ENCODE measurements around the gene RGS9.
"Not testable (repeated sequence)": the region's sequence is repeated elsewhere in the genome, so short reads cannot be mapped to it uniquely, and the experiment has no call there.

RGS9 gene

GRCh38 chr17:65102788-65103187 is 34.4 kb upstream of the RGS9 start:
- FAIRE-seq (no peak), DNase-seq (ENCODE audit: insufficient read length, low spot score) (no peak)
- no peak for TF ChIP-seq POLR2A (IDR thresholded peaks at IDR 0.05; ENCODE audit: low read depth, low read length)

- DNase-seq (ENCODE audit: insufficient read length, low spot score): no peak
- FAIRE-seq: no peak
- TF ChIP-seq POLR2A (IDR thresholded peaks at IDR 0.05; ENCODE audit: low read depth, low read length): no peak
Observed at GRCh38 chr17:65103431-65103830, 33.7 kb upstream of the RGS9 start.

GRCh38 chr17:65103896-65104295 is 33.3 kb upstream of the RGS9 start:
- no peak for TF ChIP-seq POLR2A (IDR thresholded peaks at IDR 0.05; ENCODE audit: low read depth, low read length)
- FAIRE-seq (no peak), DNase-seq (ENCODE audit: insufficient read length, low spot score) (peak; percentile 83)

DNA sequence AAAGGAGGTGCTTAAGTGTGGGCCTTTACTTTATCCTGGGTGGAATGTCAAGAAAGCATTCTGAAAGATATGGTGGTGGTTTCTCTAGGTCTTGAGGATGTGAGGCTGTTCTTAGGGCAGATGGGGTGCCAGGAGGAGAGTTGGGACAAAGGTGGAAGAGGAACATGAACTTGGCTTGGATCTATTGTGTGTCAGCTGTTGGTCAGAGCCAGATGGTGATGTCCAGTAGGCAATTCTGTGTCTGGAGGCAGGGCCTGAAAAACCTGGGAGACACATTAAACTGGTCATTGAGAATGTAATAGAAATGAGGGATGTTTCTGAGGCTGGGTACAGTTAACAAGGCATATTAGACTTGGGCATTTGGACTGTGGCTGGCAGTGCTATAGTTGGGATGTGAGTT is 32.6 kb upstream of the RGS9 start:
- no peak for DNase-seq (ENCODE audit: insufficient read length, low spot score)
- FAIRE-seq: no peak
- TF ChIP-seq POLR2A (IDR thresholded peaks at IDR 0.05; ENCODE audit: low read depth, low read length): no peak

DNA sequence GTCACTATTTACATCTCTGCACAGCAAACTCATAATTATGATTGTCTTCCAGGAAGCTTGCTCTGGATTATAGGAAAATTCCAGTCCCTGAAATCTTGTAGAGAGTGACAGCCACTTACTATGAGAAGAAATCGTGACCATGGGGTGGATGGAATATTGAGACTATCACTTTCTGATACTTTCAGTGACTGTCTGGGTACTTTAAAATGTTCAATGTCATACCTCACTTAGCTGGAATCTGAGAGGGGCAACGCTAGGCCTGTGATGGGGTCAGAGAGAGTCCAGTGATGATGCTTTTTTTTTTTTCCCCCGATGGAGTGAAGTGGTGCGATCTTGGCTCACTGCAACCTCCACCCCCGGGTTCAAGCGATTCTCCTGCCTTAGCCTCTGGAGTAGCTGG is 32.2 kb upstream of the RGS9 start:
- no peak for TF ChIP-seq POLR2A (IDR thresholded peaks at IDR 0.05; ENCODE audit: low read depth, low read length)
- FAIRE-seq (no peak), DNase-seq (ENCODE audit: insufficient read length, low spot score) (no peak)

- DNase-seq (ENCODE audit: insufficient read length, low spot score): no peak
- no peak for TF ChIP-seq POLR2A (IDR thresholded peaks at IDR 0.05; ENCODE audit: low read depth, low read length)
- FAIRE-seq: no peak
Observed at GRCh38 chr17:65108152-65108551, 29.0 kb upstream of the RGS9 start.

GRCh38 chr17:65109543-65109942 is 27.6 kb upstream of the RGS9 start:
- DNase-seq (ENCODE audit: insufficient read length, low spot score) (no peak), FAIRE-seq (no peak)
- no peak for TF ChIP-seq POLR2A (IDR thresholded peaks at IDR 0.05; ENCODE audit: low read depth, low read length)

- FAIRE-seq (no peak), DNase-seq (ENCODE audit: insufficient read length, low spot score) (no peak)
- TF ChIP-seq POLR2A (IDR thresholded peaks at IDR 0.05; ENCODE audit: low read depth, low read length): no peak
Observed at GRCh38 chr17:65109990-65110680, 27.0 kb upstream of the RGS9 start.

- TF ChIP-seq POLR2A (IDR thresholded peaks at IDR 0.05; ENCODE audit: low read depth, low read length): no peak
- FAIRE-seq (no peak), DNase-seq (ENCODE audit: insufficient read length, low spot score) (no peak)
Observed at GRCh38 chr17:65115839-65116238, 21.3 kb upstream of the RGS9 start.

DNA sequence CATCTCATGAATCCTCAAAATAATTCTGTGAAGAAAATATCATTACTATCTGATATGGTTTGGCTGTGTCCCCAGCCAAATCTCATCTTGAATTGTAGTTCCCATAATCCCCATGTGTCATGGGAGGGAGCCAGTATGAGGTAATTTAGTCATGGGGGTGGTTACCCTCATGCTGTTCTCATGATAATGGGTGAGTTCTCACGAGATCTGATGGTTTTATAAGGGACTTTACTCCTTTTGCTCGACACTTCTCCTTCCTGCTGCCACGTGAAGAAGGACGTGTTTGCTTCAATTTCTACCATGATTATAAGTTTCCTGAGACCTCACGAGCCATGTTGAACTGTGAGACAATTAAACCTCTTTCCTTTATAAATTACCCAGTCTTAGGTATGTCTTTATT is 20.7 kb upstream of the RGS9 start:
- FAIRE-seq; DNase-seq (ENCODE audit: insufficient read length, low spot score): not testable (repeated sequence)

- DNase-seq (ENCODE audit: insufficient read length, low spot score) (no peak), FAIRE-seq (no peak)
- TF ChIP-seq POLR2A (IDR thresholded peaks at IDR 0.05; ENCODE audit: low read depth, low read length): no peak
Observed at GRCh38 chr17:65117384-65118035, 19.7 kb upstream of the RGS9 start.

DNA sequence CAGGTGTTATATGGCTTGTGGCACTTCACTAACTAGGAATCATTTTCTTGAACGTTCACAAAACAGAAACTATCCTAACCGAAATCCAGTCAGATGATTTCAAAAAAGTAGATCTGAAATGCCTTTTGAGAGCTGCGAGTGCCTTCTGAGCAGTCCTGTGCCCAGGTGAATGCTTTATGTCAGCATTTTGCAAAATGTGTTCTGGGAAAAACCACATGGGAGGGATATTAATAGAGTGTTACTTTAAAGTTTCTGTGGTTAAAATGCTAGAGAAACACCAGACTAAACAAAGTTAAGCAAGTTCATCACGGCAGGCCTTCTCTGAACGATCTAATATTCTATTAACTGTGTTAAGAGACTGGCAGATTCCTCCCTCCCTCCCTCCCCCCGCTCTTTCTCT is 15.8 kb upstream of the RGS9 start:
- FAIRE-seq (no peak), DNase-seq (ENCODE audit: insufficient read length, low spot score) (no peak)
- no peak for TF ChIP-seq POLR2A (IDR thresholded peaks at IDR 0.05; ENCODE audit: low read depth, low read length)

GRCh38 chr17:65121916-65122806 is 15.0 kb upstream of the RGS9 start:
- FAIRE-seq: no peak
- TF ChIP-seq POLR2A (IDR thresholded peaks at IDR 0.05; ENCODE audit: low read depth, low read length): no peak
- no peak for DNase-seq (ENCODE audit: insufficient read length, low spot score)
